NCI-H1436 (cell line): Measurements from ENCODE around the gene C6orf47.
A peak's percentile ranks its signal among the peaks of the same experiment; 100 is the strongest.

Source experiments
- DNase-seq: peaks from one replicate; lab custom pipeline; 2025; lab: John Stamatoyannopoulos, UW

The C6orf47 gene

DNA sequence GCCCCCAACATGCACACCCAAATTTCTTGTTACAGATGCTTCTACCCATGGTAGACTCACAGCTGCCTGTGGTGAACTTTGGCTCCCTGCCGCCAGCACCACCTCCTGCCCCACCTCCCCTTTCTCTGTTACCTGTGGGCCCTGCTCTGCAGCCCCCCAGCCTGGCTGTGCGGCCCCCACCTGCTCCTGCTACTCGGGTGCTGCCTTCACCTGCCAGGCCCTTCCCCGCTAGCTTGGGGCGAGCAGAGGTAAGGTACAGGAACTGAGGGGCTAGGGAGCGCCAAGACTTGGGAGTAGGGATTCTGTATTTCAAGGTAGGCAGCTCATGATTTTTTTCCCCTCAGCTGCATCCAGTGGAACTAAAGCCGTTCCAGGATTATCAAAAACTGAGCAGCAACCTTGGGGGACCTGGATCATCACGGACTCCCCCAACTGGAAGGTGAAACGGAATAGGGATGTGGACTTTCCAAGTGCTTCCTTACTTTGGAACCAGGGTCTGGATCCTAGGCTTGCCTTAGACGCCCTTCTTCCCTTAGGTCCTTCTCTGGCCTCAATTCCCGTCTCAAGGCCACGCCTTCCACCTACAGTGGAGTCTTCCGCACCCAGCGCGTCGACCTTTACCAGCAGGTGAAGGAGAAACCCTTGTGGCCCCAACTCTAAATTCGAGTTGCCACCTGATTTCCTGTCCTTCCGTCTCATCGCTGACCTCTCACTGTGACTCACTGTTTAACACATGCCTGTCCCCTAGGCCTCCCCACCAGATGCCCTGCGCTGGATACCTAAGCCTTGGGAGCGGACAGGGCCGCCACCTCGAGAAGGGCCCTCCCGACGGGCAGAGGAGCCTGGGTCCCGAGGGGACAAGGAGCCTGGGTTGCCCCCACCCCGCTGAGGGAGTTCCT is 23.6 kb downstream of the C6orf47 start:
- DNase-seq = no peak

GRCh38 chr6:31634969-31635575 is 25.5 kb downstream of the C6orf47 start:
- DNase-seq = no peak

- DNase-seq = no peak
Measured at GRCh38 chr6:31634131-31634530, 26.4 kb downstream of the C6orf47 start.

DNA sequence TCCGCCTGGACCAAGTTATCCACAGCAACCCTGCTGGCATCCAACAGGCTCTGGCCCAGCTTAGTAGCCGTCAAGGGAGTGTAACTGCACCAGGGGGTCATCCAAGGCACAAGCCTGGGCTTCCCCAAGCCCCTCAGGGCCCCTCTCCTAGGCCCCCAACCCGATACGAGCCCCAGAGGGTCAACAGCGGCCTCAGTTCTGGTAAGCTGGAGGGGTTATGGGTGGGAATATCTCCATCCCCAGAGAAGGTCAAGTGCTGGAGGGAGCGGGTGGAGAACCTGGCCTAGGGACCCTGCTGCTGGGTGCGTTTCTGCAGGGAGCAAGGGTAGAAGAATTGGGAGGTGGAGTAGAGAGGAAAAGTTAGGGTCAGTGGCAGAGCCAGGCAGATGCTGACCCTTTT is 27.1 kb downstream of the C6orf47 start:
- no peak for DNase-seq

- no peak for DNase-seq
Measured at GRCh38 chr6:31632279-31632946, 28.2 kb downstream of the C6orf47 start.

GRCh38 chr6:31631681-31632278 is 28.8 kb downstream of the C6orf47 start:
- no peak for DNase-seq

DNA sequence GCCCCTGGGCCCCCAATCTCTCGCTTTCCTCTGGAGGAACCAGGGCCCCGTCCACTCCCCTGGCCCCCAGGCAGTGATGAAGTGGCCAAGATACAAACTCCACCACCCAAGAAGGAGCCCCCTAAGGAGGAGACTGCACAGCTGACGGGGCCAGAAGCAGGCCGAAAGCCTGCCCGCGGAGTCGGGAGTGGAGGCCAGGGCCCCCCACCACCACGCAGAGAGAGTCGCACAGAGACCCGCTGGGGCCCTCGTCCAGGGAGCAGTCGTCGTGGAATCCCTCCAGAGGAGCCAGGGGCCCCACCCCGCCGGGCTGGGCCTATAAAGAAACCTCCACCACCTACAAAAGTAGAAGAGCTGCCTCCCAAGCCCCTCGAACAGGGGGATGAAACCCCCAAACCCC is 29.4 kb downstream of the C6orf47 start:
- DNase-seq = no peak

DNA sequence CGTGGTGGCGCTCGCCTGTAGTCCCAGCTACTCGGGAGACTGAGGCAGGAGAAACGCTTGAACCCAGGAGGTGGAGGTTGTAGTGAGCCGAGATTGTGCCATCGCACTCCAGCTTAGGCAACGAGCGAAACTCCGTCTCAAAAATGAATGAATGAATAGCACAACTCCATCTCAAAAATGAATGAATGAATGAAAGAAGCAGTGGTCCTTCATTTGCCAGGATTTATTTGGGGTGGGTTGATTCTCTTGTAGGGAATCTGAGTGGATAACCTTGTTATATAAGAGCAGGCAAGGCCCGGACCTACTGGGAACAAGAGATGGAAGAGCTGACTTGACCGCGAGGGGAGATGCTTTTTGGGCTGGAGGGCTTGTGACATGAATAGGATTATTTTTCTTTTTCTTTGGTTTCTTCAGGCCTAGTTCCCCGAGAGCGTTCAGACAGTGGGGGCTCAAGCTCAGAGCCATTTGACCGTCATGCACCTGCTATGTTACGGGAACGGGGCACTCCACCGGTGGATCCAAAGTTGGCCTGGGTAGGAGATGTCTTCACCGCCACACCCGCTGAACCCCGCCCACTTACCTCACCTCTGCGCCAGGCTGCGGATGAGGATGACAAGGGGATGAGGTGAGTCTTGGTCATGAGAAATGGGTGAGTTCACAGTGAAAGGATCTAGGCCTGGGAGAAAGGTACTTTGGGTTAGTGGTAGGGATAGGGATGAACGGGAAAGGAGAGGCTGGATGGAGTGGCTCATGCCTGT is 30.2 kb downstream of the C6orf47 start:
- no peak for DNase-seq

DNA sequence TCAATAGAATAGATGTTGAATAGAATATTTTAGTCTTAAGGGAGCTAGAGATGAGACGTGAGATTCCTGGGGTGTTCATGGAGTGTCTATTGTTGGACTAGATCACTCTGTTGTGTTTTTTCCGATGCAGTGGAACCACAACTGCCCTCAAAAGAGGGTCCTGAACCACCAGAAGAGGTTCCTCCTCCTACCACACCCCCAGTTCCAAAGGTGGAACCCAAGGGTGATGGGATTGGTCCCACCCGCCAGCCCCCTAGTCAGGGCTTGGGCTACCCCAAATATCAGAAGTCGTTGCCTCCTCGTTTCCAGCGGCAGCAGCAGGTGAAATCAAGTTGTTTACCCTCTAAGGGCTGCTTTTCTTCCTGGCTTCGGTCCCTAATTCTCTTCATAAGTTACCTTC is 31.6 kb downstream of the C6orf47 start:
- no peak for DNase-seq

GRCh38 chr6:31627690-31628287 is 32.8 kb downstream of the C6orf47 start:
- DNase-seq = no peak

- DNase-seq = no peak
Measured at GRCh38 chr6:31626952-31627351, 33.6 kb downstream of the C6orf47 start.

GRCh38 chr6:31624070-31624469 is 36.5 kb downstream of the C6orf47 start:
- no peak for DNase-seq

GRCh38 chr6:31622684-31623091 is 37.9 kb downstream of the C6orf47 start:
- DNase-seq = no peak

DNA sequence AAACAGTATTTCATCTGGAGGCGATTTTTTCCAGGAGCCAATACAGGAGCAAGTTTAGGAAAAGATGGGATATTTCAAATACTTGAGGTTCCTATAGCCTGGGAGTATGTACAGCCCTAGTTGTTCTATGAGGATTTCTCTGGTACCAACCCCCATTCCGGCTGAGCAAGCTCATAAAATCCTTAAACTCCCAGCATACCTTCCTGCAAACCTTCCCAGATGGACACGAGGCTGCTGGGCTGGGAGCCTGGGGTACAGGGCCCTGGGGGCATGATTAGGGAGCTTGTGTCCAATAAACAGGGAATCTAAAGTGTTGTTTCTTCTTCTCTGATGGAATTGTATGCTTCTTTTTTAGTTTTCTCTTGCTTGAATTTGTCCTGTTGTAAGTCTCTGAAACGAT is 38.6 kb downstream of the C6orf47 start:
- no peak for DNase-seq

DNA sequence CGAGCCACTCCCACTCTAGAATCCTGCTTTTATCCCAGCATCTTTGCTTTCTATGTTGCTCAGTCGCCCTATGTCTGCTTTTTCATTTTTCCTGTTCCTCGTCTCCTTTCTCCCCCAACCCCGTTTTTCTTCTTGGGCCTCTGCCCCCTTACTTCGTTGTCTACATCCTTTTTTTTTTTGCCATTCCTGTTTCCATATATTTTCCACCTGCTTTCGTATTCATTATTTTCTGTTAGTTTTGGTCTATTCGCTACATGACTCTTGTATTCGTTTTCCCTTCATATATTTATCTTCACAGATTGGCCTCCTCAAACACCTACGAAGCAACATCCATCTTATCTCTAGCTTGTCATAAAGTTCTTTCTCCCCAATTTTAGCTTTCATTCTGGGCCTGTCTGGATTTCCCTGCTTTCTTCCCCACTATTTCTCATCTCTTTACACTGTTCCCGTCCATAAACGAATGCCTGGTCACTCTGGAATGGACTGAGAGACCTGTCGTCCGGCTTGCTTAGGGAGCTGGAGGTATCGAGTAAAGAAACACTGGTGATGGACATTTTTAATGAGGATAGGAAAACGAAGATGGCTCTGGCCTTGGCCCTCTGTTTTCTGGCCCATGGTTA is 39.1 kb downstream of the C6orf47 start:
- DNase-seq = no peak

- DNase-seq = peak; percentile 79
Measured at GRCh38 chr6:31620586-31621319, 39.8 kb downstream of the C6orf47 start, which contains the start of gene PRRC2A. Gene PRRC2A, plus strand, starts transcription at chr6:31620715. Its CDS starts 2,075 bp downstream, at chr6:31622790.

DNA sequence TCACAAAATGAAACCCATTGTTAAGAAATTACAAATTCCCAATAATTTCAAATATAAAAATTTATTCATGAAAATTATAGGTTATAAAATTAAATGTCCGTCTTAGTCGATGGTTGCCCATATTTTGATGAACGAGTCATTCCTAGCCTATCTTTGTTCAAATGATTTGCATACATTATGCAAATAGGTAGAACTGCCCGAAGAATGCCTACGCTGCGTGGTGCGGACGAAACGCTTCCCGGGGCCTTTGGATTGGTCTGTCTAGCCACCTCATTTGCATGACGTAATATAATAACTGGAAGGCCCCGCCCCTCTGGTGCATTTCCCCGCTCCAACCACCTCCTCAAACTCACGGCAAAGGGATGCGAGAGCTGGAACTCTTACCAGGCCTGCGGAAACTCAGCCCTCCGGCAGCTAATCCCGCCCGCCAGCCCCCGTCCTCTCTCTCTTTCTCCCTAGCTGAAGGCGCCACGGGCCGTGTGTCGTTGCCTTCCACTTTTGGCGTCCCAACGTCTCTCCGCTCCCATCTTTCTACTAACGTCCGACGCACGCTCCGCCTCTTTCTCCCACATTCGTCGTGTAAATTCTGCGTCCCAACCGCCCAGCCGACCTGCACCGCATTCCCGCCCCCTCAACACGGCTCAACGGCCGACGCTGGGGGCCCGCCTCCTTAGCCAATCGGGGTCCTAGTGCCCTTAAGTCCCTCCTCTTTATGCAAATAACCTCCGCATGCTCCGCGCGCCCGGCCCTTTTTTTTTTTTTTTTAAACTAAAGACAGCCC is 40.6 kb downstream of the C6orf47 start:
- DNase-seq = peak; percentile 98

DNA sequence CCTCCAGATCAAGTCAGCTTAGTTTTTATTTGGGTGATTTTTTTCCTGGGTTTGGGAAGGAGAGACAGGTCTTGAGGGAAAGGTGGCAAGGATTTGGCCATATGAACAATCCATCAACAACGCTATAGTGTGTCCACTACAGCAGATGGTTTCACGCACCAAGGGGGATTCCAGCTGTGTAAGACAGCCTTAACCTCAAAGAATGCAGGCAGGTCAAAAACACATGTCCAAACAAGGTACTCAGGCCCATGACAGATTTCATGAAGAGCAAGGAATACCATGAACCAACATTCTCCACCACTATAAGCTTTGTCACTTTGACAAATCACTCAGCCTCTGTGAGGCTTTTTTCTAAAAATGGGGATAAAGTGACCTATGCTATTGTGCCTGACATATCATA is 43.6 kb downstream of the C6orf47 start:
- DNase-seq = no peak

DNA sequence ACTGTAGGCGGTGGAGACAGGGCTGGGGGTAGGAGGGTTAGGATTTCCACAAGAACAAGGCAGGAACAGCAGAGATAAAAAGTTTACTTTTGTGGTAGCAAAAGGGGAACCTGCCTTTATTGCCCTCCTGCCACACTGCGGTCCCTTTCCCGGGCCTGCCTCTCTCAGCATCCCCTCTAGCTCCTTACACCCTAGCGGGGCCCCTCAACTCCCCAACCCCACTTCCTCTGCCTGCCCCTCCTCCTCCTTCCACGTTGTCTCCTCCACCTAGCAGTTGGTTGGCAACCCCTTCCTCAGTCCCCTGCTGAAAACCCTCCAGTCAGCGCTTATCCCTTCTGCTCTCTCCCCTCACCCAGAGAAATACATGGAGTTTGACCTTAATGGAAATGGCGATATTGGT is 44.8 kb downstream of the C6orf47 start:
- no peak for DNase-seq
